CD4-positive, alpha-beta T cell (primary cell): Measurements from ENCODE around the gene TESK2. TPM values are rescaled to one million over a fixed set of nuclear protein-coding genes. Genes with fewer than 3 reads are reported as not detected.

Source experiments
- ATAC-seq: fragments of 200-7000 bp; cut with Tn5 transposase; one replicate; pipeline ENCODE4 v1.10.0; 2022; ENCODE audit warnings: mild to moderate bottlenecking; ENCODE audit not compliant: poor library complexity
- CTCF ChIA-PET: fragments of 350-600 bp; sonication (Branson Sonifier 250); formaldehyde crosslinking; loops from one replicate; lab custom pipeline; 2021; ENCODE audit warnings: antibody characterized with exemption, inconsistent platforms; lab: Charles Lee
- POLR2A ChIA-PET: fragments of 350-600 bp; sonication (Branson Sonifier 250); formaldehyde crosslinking; loops from one replicate; lab custom pipeline; 2021; ENCODE audit warnings: antibody characterized with exemption, inconsistent platforms; lab: Charles Lee
- DNase-seq, 14 experiments: peaks; one replicate each; pipeline ENCODE4 v3.0.0-alpha.2; 2013 to 2020; ENCODE audit warnings: mixed read lengths in 2 of 14
- H3K27ac ChIP-seq, 2 donors: one replicate each; pipeline versions ENCODE4 v1.5.1 to v1.7.0; 2013; ENCODE audit warnings: low read length in 2 of 2, low read depth in 1 of 2, mild to moderate bottlenecking in 1 of 2
- H3K27me3 ChIP-seq, 2 experiments: 1 replicate in 1 of 2; 2 replicates in 1 of 2; pipeline versions ENCODE4 v1.6.1 to v1.7.0; 2013; ENCODE audit warnings: low read length in 2 of 2, control low read depth in 1 of 2, mild to moderate bottlenecking in 1 of 2, moderate library complexity in 1 of 2; ENCODE audit not compliant: insufficient read depth in 2 of 2, control insufficient read depth in 1 of 2
- H3K36me3 ChIP-seq: one replicate; pipeline ENCODE4 v1.6.1; 2013; ENCODE audit warnings: low read length, control low read depth; ENCODE audit not compliant: insufficient read depth
- H3K4me1 ChIP-seq: one replicate; pipeline ENCODE4 v1.6.1; 2013; ENCODE audit warnings: low read length, control low read depth; ENCODE audit not compliant: insufficient read depth
- H3K4me3 ChIP-seq: one replicate; pipeline ENCODE4 v1.5.1; 2013; ENCODE audit warnings: mild to moderate bottlenecking, low read length, moderate library complexity
- H3K9me3 ChIP-seq, 2 experiments: 1 replicate in 1 of 2; 2 replicates in 1 of 2; pipeline versions ENCODE4 v1.6.1 to v1.7.0; 2013; ENCODE audit warnings: low read length in 2 of 2, mild to moderate bottlenecking in 2 of 2, control low read depth in 1 of 2, moderate library complexity in 1 of 2; ENCODE audit not compliant: control insufficient read depth in 1 of 2, insufficient read depth in 1 of 2
- H3K27ac Mint-ChIP-seq: one replicate; pipeline ENCODE4 v1.8.0; 2020; ENCODE audit warnings: mixed read lengths
- H3K27me3 Mint-ChIP-seq: one replicate; pipeline ENCODE4 v1.8.0; 2021; ENCODE audit warnings: mixed read lengths
- H3K36me3 Mint-ChIP-seq: one replicate; pipeline ENCODE4 v1.8.0; 2021; ENCODE audit warnings: low read depth, mixed read lengths
- H3K4me1 Mint-ChIP-seq: one replicate; pipeline ENCODE4 v1.8.0; 2021; ENCODE audit warnings: low read depth, mixed read lengths
- H3K4me3 Mint-ChIP-seq: one replicate; pipeline ENCODE4 v1.8.0; 2020; ENCODE audit warnings: mild to moderate bottlenecking, mixed read lengths
- H3K9me3 Mint-ChIP-seq: one replicate; pipeline ENCODE4 v1.8.0; 2020; ENCODE audit warnings: mixed read lengths
- intact Hi-C, 2 experiments: fragments of 100-400 bp; cut with DNase I in 1 of 2; cut with micrococcal nuclease in 1 of 2; formaldehyde crosslinking; loops; one replicate each; pipeline versions ENCODE4 v1.15.1 to v1.9.0; 2023 to 2025; cut with DNase I, micrococcal nuclease
- total RNA-seq, 174 experiments: library from RNA in 2 of 174; stranded (reverse) in 2 of 174; gene quantifications; one replicate each; pipeline ENCODE4 v1.2.3 and lab custom pipeline; 2021 to 2026
- TF ChIP-seq, protein P1 (sequence below): fragments of 200-600 bp; IDR thresholded peaks from one replicate; pipeline ENCODE4 v1.8.0; 2022; ENCODE audit warnings: antibody characterized with exemption, mild to moderate bottlenecking

The TESK2 gene
- total RNA-seq, 2 experiments from 2014 or later: 2.8 to 3.4 TPM

DNA sequence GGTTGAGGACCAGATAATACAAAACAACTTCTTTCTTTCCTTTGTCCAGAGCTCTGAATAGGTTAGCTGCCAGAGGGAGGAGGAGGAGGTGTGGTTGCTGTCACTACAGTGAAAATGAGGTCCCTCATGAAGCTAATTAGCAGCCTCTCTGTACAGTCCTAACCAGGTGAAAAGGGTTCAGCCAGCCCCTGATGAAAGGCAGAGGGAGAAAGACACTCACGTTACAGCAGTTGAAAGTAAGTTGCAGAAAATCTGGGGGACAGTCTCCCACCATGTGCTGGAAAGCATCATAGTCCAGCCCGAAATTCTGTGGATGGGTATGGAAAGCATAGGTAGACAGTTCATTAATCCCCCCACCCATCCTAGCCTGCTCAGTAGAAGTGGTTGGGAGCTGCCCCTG lies 144.5 kb downstream of the TESK2 start:
- Histone ChIP-seq H3K4me1 (peaks cover 18% of the 10 kb centered on the region), H3K4me3 (no peak overlapping the region), H3K36me3 (peaks cover 43% of the 10 kb centered on the region), H3K27me3 (no peaks in the 10 kb centered on the region), H3K9me3 (no peaks in the 10 kb centered on the region), H3K27ac (no peak overlapping the region)
- DNase-seq (no peak), ATAC-seq (no peak)
- no peaks in the 10 kb centered on the region for H3K27me3 Mint-ChIP-seq
- H3K36me3 Mint-ChIP-seq: peaks cover 54% of the 10 kb centered on the region
- TF ChIP-seq, protein P1, sequence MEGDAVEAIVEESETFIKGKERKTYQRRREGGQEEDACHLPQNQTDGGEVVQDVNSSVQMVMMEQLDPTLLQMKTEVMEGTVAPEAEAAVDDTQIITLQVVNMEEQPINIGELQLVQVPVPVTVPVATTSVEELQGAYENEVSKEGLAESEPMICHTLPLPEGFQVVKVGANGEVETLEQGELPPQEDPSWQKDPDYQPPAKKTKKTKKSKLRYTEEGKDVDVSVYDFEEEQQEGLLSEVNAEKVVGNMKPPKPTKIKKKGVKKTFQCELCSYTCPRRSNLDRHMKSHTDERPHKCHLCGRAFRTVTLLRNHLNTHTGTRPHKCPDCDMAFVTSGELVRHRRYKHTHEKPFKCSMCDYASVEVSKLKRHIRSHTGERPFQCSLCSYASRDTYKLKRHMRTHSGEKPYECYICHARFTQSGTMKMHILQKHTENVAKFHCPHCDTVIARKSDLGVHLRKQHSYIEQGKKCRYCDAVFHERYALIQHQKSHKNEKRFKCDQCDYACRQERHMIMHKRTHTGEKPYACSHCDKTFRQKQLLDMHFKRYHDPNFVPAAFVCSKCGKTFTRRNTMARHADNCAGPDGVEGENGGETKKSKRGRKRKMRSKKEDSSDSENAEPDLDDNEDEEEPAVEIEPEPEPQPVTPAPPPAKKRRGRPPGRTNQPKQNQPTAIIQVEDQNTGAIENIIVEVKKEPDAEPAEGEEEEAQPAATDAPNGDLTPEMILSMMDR: no peak
- H3K4me3 Mint-ChIP-seq: no peak overlapping the region
- peaks cover 13% of the 10 kb centered on the region for H3K4me1 Mint-ChIP-seq
- ChIA-PET CTCF (interaction anchor here (1.3 kb wide), 1 partner anchor 13 kb away, joined by 3 read pairs; no protein-coding TSS in a partner anchor), POLR2A (interaction anchor here (0.7 to 1.4 kb wide), 2 partner anchors 8 to 175 kb away, joined by 3 read pairs; partner anchors contain the start of gene PRDX1)
- H3K9me3 Mint-ChIP-seq: no peaks in the 10 kb centered on the region
- H3K27ac Mint-ChIP-seq: no peak overlapping the region
- intact Hi-C loops: loop anchor here in 1 of 2 experiments (10.0 kb wide), 1 partner anchor 238 kb away; the partner anchor contains the start of gene NASP

DNA sequence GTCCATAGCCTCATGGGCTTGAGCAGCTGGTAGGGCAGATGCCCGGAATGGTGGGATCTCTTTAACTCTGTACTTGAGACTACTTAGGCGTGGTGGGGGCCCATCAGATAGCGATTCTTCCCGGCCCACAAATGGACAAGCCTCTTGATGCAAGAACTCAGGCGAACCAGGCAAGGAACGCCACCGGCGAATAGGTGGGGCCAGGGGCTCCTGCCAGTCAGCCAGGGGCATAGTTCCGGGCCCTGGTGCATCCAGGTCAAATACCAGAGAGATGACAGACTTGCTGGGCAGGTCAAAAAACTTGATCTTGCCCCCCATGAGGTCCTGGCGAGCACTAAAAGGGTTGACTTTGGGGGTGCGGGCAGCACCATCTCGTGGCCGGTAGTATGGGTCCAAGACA lies 145.9 kb downstream of the TESK2 start:
- Mint-ChIP-seq H3K4me3 (peak overlapping the region; percentile 54), H3K27me3 (no peaks in the 10 kb centered on the region), H3K27ac (no peak overlapping the region), H3K36me3 (peaks cover 60% of the 10 kb centered on the region), H3K4me1 (peaks cover 27% of the 10 kb centered on the region), H3K9me3 (no peaks in the 10 kb centered on the region)
- no peak for DNase-seq
- no peak for ATAC-seq
- Histone ChIP-seq H3K4me3 (no peak overlapping the region), H3K9me3 (no peaks in the 10 kb centered on the region), H3K27ac (no peak overlapping the region), H3K36me3 (peaks cover 47% of the 10 kb centered on the region), H3K4me1 (peaks cover 30% of the 10 kb centered on the region), H3K27me3 (no peaks in the 10 kb centered on the region)
- ChIA-PET POLR2A (no interaction called here), CTCF (interaction anchor here (1.3 kb wide), 1 partner anchor 11 kb away, joined by 3 read pairs; no protein-coding TSS in a partner anchor)
- TF ChIP-seq, protein P1: no peak
- intact Hi-C loops: loop anchor here in 1 of 2 experiments (10.0 kb wide), 1 partner anchor 240 kb away; the partner anchor contains the start of gene NASP

DNA sequence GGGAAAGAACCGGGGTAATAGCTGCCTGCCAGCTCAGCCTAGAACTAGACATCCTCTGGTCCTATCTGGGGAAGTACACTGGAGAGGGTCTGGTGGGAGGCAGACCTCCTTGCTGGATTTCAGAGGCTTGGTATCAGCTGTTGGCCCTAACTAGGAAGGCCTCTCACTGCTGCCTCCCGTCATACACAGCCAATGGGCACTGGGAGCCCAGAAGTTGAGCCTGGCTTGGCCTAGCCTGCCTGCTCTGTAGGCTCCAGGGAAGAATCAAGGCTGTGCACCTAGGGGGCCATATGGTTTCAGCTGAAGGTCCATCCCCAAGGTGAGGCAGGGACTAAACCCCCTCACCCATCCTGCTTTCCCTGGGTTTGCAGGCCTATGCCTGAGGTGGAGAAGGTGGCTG lies 146.5 kb downstream of the TESK2 start:
- H3K36me3 ChIP-seq: peaks cover 47% of the 10 kb centered on the region
- TF ChIP-seq, protein P1: no peak
- H3K27ac ChIP-seq: no peak overlapping the region
- no peak overlapping the region for H3K4me3 ChIP-seq
- no peak overlapping the region for H3K4me3 Mint-ChIP-seq
- no peaks in the 10 kb centered on the region for H3K27me3 Mint-ChIP-seq
- peaks cover 31% of the 10 kb centered on the region for H3K4me1 Mint-ChIP-seq
- no peaks in the 10 kb centered on the region for H3K9me3 Mint-ChIP-seq
- H3K27me3 ChIP-seq: no peaks in the 10 kb centered on the region
- peaks cover 30% of the 10 kb centered on the region for H3K4me1 ChIP-seq
- intact Hi-C loops: loop anchor here (5.0 to 10.0 kb wide), 7 partner anchors 137 to 712 kb away; partner anchors contain the start of genes NASP (in 2 of the 2), GPBP1L1 (in 1 of the 2), RPS8 (in 1 of the 2) and TESK2 (in 1 of the 2)
- peaks cover 64% of the 10 kb centered on the region for H3K36me3 Mint-ChIP-seq
- ATAC-seq (no peak), DNase-seq (no peak)
- ChIA-PET CTCF (no interaction called here), POLR2A (no interaction called here)
- no peak overlapping the region for H3K27ac Mint-ChIP-seq
- H3K9me3 ChIP-seq: no peaks in the 10 kb centered on the region
